HG02973 (cell line): Measurements from ENCODE around the gene EXD2.
"Not testable (repeated sequence)": the region's sequence is repeated elsewhere in the genome, so short reads cannot be mapped to it uniquely, and the experiment has no call there.

Source experiments
- ATAC-seq: cut with Tn5 transposase; IDR thresholded peaks from one replicate; pipeline ENCODE4 v1.9.1; 2021; ENCODE audit warnings: moderate library complexity; ENCODE audit not compliant: unreplicated experiment

EXD2 gene

GRCh38 chr14:69193721-69194120, 2.4 kb downstream of the EXD2 start:
- ATAC-seq = no peak

- ATAC-seq = no peak
Measured at GRCh38 chr14:69199786-69200185, 8.5 kb downstream of the EXD2 start.

- ATAC-seq = no peak
Measured at GRCh38 chr14:69204753-69205152, 13.5 kb downstream of the EXD2 start.

- no peak for ATAC-seq
Measured at GRCh38 chr14:69207435-69208041, 16.2 kb downstream of the EXD2 start.

- no peak for ATAC-seq
Measured at GRCh38 chr14:69208666-69209065, 17.4 kb downstream of the EXD2 start.

- ATAC-seq = no peak
Measured at GRCh38 chr14:69214393-69214792, 23.1 kb downstream of the EXD2 start.

- not testable (repeated sequence) for ATAC-seq
Measured at GRCh38 chr14:69217663-69218062, 26.4 kb downstream of the EXD2 start.

- ATAC-seq = no peak
Measured at GRCh38 chr14:69224946-69225345, 33.6 kb downstream of the EXD2 start.

- no peak for ATAC-seq
Measured at GRCh38 chr14:69226178-69226577, 34.9 kb downstream of the EXD2 start.

GRCh38 chr14:69226736-69227135, 35.4 kb downstream of the EXD2 start:
- ATAC-seq = no peak

GRCh38 chr14:69231486-69231885, 40.2 kb downstream of the EXD2 start:
- no peak for ATAC-seq

- ATAC-seq = no peak
Measured at GRCh38 chr14:69232388-69232787, 41.1 kb downstream of the EXD2 start.

- ATAC-seq = no peak
Measured at GRCh38 chr14:69234106-69234505, 42.8 kb downstream of the EXD2 start.

- no peak for ATAC-seq
Measured at GRCh38 chr14:69235708-69236107, 44.4 kb downstream of the EXD2 start.

- no peak for ATAC-seq
Measured at GRCh38 chr14:69237142-69237541, 45.8 kb downstream of the EXD2 start.

- ATAC-seq = no peak
Measured at GRCh38 chr14:69237584-69237983, 46.3 kb downstream of the EXD2 start.

GRCh38 chr14:69238883-69239282, 47.6 kb downstream of the EXD2 start:
- ATAC-seq = no peak

GRCh38 chr14:69240527-69241173, 49.4 kb downstream of the EXD2 start:
- no peak for ATAC-seq

GRCh38 chr14:69241577-69241976, 50.3 kb downstream of the EXD2 start:
- no peak for ATAC-seq

- ATAC-seq = no peak
Measured at GRCh38 chr14:69242311-69243224, 51.3 kb downstream of the EXD2 start.

- no peak for ATAC-seq
Measured at GRCh38 chr14:69244946-69245345, 53.6 kb downstream of the EXD2 start.

- ATAC-seq = no peak
Measured at GRCh38 chr14:69246331-69246730, 55.0 kb downstream of the EXD2 start.
